ENCODE data around the gene CPNE9.

The CPNE9 gene, protein sequence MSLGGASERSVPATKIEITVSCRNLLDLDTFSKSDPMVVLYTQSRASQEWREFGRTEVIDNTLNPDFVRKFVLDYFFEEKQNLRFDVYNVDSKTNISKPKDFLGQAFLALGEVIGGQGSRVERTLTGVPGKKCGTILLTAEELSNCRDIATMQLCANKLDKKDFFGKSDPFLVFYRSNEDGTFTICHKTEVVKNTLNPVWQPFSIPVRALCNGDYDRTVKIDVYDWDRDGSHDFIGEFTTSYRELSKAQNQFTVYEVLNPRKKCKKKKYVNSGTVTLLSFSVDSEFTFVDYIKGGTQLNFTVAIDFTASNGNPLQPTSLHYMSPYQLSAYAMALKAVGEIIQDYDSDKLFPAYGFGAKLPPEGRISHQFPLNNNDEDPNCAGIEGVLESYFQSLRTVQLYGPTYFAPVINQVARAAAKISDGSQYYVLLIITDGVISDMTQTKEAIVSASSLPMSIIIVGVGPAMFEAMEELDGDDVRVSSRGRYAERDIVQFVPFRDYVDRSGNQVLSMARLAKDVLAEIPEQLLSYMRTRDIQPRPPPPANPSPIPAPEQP

DNA sequence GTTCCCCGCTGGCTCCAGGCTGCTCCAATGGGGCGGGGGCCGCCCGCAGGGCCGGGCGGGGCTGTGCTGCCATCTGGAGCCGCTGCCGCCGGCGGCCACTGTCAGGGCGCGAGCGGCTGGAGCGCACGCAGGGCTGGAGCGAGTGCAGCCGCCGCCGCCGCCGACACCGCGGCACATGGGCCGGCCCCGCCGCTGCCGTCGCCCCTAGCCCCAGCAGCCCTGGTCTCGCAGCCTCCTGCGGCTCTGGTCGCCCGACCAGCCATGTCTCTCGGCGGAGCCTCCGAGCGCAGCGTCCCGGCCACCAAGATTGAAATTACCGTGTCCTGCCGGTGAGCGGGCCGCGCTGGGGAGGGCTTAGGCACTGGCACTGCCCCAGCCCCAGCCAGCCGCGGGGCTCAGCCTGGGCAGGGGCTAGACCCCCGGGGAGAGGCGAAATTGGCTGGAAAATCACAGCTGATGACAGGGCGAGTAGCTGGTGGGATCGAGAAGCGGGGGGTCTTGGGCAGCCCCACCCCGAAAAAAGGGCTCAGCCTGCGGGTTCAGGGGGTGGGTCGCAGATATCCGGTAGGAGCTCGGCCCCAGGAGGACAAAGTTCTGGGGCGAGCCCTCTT lies at the start of gene CPNE9:
TSS of gene CPNE9 (plus strand) at position 98 of the 611 bp plus-strand sequence. CDS start at position 262, 164 bp downstream.
- no peaks in the 10 kb centered on the region for H4K20me1 ChIP-seq (ENCODE audit: insufficient read depth, low read length)
- no peak for DNase-seq
- no peaks in the 10 kb centered on the region for H3K9me2 ChIP-seq (replicated peaks; ENCODE audit: insufficient read depth, low read length)
- no peaks in the 10 kb centered on the region for H3K27me3 ChIP-seq (replicated peaks; ENCODE audit: insufficient read depth, low read length)
- no peaks in the 10 kb centered on the region; the same call in 1 of the 2 replicates for H3K36me3 ChIP-seq (replicated peaks; ENCODE audit: insufficient read depth, low read length)
- H3K4me3 ChIP-seq (ENCODE audit: low read length): no peak within 1 kb of the TSS
- H3K4me2 ChIP-seq (ENCODE audit: low read depth, low read length): no peak within 1 kb of the TSS
- H3K27ac ChIP-seq (ENCODE audit: low read length): no peak within 1 kb of the TSS
- no peak within 1 kb of the TSS for H2AFZ ChIP-seq (ENCODE audit: low read length)
- TF ChIP-seq EZH2 (optimal IDR thresholded peaks at IDR 0.05; ENCODE audit: low read depth, low read length): no peak
- TF ChIP-seq, protein P1, sequence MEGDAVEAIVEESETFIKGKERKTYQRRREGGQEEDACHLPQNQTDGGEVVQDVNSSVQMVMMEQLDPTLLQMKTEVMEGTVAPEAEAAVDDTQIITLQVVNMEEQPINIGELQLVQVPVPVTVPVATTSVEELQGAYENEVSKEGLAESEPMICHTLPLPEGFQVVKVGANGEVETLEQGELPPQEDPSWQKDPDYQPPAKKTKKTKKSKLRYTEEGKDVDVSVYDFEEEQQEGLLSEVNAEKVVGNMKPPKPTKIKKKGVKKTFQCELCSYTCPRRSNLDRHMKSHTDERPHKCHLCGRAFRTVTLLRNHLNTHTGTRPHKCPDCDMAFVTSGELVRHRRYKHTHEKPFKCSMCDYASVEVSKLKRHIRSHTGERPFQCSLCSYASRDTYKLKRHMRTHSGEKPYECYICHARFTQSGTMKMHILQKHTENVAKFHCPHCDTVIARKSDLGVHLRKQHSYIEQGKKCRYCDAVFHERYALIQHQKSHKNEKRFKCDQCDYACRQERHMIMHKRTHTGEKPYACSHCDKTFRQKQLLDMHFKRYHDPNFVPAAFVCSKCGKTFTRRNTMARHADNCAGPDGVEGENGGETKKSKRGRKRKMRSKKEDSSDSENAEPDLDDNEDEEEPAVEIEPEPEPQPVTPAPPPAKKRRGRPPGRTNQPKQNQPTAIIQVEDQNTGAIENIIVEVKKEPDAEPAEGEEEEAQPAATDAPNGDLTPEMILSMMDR (IDR thresholded peaks at IDR 0.05; ENCODE audit: low read length): no peak
- no peak for TF ChIP-seq EZH2phosphoT487 (IDR thresholded peaks at IDR 0.05; ENCODE audit: low read length)
- H3K79me2 ChIP-seq (ENCODE audit: low read length): no peaks in the 10 kb centered on the region
- H3F3A ChIP-seq (ENCODE audit: insufficient read depth, low read length): no peaks in the 10 kb centered on the region
- H3K4me1 ChIP-seq (ENCODE audit: low read length): no peaks in the 10 kb centered on the region
- no peak within 1 kb of the TSS for H3K9ac ChIP-seq (ENCODE audit: low read length)
- H3K9me3 ChIP-seq (replicated peaks; ENCODE audit: insufficient read depth, low read length): no peaks in the 10 kb centered on the region

DNA sequence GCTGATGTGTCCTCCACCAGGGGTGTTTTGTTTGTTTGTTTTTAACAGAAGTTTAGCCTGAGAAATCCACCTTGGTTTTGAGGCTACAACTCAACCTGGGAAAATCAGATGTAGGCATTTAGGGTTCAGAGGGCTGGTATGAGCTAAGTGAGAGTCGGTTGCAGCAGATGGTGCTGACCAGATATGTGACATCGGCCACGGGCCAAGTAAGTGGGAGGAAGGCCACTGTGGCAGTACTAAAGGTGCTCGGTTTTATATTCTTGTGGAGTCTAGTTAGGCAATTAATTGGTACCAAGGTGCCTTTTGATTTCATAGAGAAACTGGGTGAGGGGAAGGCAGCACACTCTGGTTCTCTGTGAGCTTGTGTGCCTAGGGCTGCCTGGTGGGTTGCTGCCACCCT lies 43.8 kb upstream of the CPNE9 start:
- Histone ChIP-seq H3K4me3 (ENCODE audit: low read length) (no peak overlapping the region), H2AFZ (ENCODE audit: low read length) (no peak overlapping the region), H3K9me3 (replicated peaks; ENCODE audit: insufficient read depth, low read length) (no peaks in the 10 kb centered on the region), H4K20me1 (ENCODE audit: insufficient read depth, low read length) (no peaks in the 10 kb centered on the region), H3K9me2 (replicated peaks; ENCODE audit: insufficient read depth, low read length) (no peaks in the 10 kb centered on the region), H3K4me2 (ENCODE audit: low read depth, low read length) (no peak overlapping the region), H3K79me2 (ENCODE audit: low read length) (peaks cover 69% of the 10 kb centered on the region), H3K27ac (ENCODE audit: low read length) (no peak overlapping the region), H3F3A (ENCODE audit: insufficient read depth, low read length) (no peaks in the 10 kb centered on the region), H3K4me1 (ENCODE audit: low read length) (no peaks in the 10 kb centered on the region), H3K9ac (ENCODE audit: low read length) (no peak overlapping the region), H3K27me3 (replicated peaks; ENCODE audit: insufficient read depth, low read length) (no peaks in the 10 kb centered on the region), H3K36me3 (replicated peaks; ENCODE audit: insufficient read depth, low read length) (peaks cover 3% of the 10 kb centered on the region; the same call in 1 of the 2 replicates)
- TF ChIP-seq EZH2 (optimal IDR thresholded peaks at IDR 0.05; ENCODE audit: low read depth, low read length) (no peak), EZH2phosphoT487 (IDR thresholded peaks at IDR 0.05; ENCODE audit: low read length) (no peak)
- TF ChIP-seq, protein P1 (IDR thresholded peaks at IDR 0.05; ENCODE audit: low read length): no peak
- DNase-seq: no peak

DNA sequence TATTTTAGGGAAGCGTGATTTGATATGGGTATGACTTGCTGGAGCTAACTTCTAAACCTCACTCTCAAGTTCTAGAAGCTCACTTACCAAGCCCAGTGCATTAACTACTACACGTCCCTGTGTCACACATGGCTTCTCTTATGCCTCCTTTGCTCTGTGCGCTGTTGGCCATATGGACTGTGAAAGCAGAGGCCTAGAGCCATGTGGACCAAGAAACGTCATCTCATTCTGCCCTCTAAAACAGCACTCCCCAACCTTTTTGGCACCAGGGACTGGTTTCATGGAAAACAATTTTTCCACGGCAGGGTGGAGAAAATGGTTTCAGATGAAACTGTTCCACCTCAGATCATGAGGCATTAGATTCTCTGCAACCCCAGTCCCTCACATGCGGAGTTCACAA lies 42.7 kb upstream of the CPNE9 start:
- Histone ChIP-seq H4K20me1 (ENCODE audit: insufficient read depth, low read length) (no peaks in the 10 kb centered on the region), H3K9ac (ENCODE audit: low read length) (no peak overlapping the region), H3K27ac (ENCODE audit: low read length) (no peak overlapping the region), H2AFZ (ENCODE audit: low read length) (no peak overlapping the region), H3K4me3 (ENCODE audit: low read length) (no peak overlapping the region), H3K79me2 (ENCODE audit: low read length) (peaks cover 60% of the 10 kb centered on the region), H3K9me3 (replicated peaks; ENCODE audit: insufficient read depth, low read length) (no peaks in the 10 kb centered on the region), H3K4me1 (ENCODE audit: low read length) (no peaks in the 10 kb centered on the region), H3K36me3 (replicated peaks; ENCODE audit: insufficient read depth, low read length) (peaks cover 3% of the 10 kb centered on the region; the same call in 1 of the 2 replicates), H3K9me2 (replicated peaks; ENCODE audit: insufficient read depth, low read length) (no peaks in the 10 kb centered on the region), H3F3A (ENCODE audit: insufficient read depth, low read length) (no peaks in the 10 kb centered on the region), H3K4me2 (ENCODE audit: low read depth, low read length) (no peak overlapping the region), H3K27me3 (replicated peaks; ENCODE audit: insufficient read depth, low read length) (no peaks in the 10 kb centered on the region)
- DNase-seq: no peak
- TF ChIP-seq EZH2 (optimal IDR thresholded peaks at IDR 0.05; ENCODE audit: low read depth, low read length) (no peak), EZH2phosphoT487 (IDR thresholded peaks at IDR 0.05; ENCODE audit: low read length) (no peak)
- TF ChIP-seq, protein P1 (IDR thresholded peaks at IDR 0.05; ENCODE audit: low read length): no peak

Data from MM.1S (cell line).